Activated CD4-positive, alpha-beta T cell treated with anti-CD3 and anti-CD28 coated beads, Interleukin-2, amount 50 U/mL, for 48 hours (primary cell): ENCODE measurements around the gene DLGAP3.

ENCODE experiments used
- DNase-seq, 2 experiments: peaks; one replicate each; pipeline ENCODE4 v3.0.0-alpha.2; 2020

The DLGAP3 gene

DNA sequence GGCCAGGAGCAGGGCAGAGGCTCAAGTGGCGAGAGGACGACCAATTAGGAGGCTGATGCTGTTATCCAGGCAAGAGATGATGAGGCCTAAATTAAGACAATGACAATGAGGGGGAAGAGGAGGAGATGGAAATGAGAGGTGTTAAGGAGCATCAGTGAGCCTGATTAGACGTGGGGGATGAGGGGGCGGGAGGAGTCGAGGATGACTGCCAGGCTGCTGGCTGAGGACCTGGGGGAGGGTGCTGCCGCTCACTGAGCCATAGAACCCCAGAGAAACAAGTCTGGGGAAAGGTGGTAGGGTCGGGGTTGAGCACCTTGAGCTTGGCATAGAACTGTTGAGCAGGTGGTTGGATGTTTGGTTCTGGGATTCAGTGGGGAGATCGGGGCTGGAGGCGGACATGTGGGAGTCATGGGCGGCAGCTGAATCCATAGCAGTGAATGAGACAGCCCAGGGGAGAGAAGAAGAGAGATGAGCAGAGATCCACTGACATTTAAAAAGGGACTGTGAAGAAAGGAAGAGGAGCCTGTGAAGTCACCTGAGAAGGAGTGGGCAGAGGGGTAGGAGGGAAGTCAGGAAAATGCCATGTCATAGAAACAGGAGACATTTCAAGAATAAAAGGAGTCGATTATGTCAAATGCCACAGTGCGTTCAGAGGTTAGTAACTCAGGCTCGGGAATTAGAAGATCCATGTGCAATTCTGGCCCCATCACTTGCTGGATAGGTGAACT, 28.5 kb downstream of the DLGAP3 start:
- DNase-seq, result no peak

DNA sequence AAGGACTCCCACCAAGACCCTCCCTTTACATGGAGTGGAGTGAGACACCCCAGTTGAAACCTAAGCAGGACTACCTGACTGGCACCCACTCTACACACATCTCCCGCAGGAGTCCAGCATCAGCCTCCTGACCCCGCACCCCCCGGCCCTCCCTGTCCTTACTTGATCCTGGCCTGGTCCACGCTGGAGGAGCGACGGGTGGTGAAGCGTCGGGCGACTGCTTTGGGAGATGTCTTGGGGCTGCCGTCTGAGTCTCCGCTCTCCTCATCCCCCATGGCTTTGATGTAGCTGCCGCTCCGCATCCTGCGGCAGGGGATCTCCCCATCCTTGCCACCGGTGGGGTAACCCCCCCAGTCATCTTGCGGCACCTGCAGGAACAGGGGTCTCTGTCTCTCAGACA, 29.5 kb downstream of the DLGAP3 start:
- no peak for DNase-seq

DNA sequence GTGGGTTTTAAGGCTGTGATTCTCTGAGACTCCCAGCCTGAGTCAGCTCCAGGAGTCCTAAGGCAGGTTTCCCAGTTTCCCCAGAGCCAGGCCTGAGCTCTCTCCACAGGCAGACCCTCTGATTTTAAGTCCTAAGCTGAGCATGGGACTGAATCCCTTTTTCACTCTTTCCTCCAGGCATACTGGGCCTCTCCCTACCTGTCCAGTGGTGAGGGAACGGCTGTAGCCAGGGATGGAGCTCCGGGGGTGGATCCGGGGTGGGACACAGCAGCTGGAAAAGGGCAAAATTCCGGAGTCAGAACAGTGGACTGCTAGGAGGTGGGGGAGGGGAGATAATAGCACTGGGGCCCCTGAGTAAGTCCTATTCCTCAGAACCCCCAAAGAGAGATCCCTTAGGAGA, 30.0 kb downstream of the DLGAP3 start:
- no peak for DNase-seq

DNA sequence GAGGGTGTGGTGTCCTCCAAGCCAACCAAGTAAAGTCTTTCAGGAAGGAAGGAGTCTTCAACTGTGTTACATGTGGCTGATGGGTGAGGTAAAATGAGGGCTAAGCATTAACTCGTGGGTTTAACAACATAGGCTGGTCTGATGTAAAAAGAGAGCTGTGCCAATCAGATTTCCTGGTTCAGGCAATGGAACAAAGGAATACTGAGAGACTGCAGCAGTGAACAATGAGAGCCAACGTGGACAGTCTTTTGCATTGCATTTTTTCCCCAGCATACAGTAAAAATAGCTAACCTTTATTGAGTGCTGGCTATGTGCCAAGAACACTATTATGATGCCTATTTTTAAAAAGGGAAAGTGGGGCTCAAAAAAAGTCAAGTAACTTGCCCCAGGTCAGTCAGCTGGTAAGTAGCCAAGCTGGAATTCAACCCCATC, 31.1 kb downstream of the DLGAP3 start:
- DNase-seq, result no peak

DNA sequence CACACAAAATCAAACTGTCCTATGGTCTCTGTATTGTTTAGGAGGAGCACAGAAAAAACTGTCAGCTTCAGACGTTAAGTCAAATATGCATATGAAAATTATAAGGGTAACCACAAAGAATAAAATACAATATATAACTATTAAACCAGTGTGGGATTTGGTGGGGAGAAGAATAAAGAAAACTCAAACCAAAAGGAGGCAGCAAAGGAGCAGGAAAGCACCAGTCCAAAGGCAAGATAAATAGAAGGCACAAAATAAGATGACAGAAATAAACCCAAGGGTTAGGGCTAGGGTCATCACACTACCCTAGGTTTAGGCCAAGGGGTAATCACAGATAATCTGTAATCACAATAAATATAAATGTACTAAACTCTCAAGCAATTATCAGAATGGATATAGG, 32.8 kb downstream of the DLGAP3 start:
- DNase-seq, result no peak

DNA sequence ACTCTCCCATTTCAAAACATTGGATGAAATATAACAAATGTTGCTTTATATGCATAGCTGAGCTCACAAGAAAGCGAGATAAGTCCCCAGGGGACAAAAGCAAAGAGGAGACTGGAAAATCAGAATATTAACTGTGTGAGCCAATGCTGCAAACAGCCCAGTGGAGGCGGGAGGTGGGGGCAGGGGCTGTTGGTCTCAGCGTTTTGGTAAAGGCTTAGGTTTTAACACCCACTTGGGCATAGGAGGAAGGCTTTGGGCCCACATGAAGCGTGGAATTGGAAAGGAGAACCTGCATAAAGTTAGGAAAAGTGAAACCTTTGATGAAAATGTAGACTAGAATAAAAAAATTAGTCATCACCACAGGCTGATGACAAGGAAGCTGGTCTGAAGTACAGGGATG, 39.7 kb downstream of the DLGAP3 start:
- DNase-seq, result no peak

DNA sequence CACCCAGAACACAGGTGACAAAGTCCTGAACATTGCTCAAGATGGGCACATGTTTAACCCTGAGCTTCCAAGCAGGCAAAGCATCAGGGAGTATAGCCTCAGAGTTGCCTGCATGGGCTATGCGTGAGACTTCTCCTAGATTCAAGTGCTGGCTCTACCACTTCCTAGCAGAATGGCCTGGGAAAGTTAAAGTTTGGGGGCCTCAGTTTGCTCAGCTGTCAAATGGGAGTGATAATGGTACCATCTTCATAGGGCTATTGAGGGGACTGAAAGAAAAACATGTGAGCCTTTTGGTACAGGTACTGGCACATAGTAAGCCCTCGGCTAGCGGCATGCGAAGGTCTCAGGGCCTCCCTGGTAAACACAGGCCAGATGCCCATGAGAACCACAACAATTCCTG, 41.9 kb downstream of the DLGAP3 start:
- DNase-seq, result no peak

DNA sequence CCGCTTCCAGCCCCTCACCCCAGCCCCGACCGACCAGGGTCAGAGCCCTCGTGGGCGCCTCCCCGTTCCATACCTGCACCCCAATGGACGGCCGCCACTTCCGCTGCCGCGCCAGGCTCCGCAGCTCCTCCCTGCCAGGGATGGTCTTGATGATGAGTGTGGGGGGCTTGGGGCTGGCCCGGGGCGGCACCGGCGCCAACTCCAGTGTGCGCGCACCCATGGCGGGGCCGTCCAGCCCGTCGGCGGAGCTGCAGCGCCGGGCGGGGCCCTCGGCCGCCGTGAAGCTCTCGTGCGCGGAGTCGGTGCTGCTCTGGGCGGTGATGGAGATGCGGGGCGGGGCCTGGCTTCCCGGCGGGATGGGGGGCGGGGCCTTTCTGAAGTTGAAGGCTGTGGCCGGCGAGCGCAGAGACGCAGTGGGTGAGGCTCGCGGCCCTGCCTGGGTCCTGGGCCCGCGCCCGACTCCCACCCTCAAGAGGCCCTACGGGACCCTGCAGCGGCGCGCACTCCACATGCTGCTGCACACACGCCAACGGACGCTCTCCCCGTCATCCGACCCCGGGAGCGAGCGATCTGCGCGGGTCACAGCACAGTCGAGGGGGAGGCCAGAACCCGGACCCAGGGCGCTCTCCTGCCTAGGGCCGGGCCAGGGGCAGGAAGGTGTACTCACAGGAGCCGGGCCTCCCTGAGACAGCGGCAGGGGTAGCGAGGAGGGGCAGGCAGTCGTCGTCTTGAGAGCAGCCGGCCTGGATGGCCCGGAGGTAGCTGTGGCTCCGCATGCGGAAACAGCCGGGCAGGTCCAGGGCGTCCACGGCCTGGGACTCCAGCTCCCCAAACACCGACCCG, 43.8 kb downstream of the DLGAP3 start:
- DNase-seq, result peak; percentile 78 to 80

DNA sequence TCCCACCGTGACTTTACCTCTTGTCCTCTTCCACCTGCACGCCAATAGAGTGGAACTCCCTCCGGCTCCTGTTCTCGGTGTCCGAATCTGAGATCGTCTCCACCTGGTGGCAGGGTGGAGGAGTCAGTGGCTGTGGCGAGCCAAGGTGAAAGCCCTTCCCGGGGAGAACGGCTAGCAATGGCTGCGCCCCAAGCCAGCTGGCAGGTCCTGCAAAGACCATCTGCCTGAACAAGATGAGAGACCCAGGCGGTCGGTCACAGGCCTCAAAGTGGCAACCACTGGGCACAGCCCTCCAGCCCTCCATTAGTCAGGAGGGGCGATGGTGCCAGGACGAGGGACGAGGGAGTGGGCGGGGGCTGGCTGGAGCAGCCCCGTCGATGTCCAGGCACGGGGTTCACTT, 44.5 kb downstream of the DLGAP3 start:
- no peak for DNase-seq

DNA sequence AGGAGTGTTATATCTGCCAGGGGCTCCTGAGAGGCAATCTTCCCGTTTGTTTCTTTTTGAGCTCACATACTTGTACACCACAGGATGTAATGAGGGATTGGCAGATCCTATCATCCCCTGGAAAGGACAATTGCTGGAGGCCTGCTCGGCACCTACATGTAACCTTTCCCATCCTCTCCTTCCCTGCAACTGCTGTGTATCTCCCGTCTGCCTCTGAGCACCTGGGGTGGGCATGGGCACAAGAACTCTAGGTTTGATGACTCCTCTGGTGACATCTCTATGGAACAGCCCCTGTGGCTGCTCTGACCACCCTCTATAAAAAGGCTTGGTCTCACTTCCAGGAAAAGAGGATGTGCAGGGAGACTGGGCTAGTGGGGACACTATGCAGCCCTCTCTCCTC, 44.9 kb downstream of the DLGAP3 start:
- no peak for DNase-seq

DNA sequence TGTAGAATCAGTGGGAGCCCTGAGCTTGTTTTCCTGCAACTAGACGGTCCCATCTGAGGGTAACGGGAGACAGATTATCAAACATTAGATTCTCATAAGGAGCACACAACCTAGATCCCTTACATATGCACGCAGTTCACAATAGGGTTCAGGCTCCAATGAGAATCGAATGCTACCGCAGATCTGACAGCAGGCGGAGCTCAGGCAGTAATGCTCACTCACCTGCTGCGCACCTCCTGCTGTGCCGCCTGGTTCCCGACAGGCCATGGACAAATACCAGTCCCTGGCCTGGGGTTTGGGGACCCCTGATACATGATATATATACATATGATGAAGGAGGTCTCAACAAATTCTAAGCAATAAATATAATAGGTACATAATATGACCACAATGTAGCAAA, 50.2 kb downstream of the DLGAP3 start:
- no peak for DNase-seq

DNA sequence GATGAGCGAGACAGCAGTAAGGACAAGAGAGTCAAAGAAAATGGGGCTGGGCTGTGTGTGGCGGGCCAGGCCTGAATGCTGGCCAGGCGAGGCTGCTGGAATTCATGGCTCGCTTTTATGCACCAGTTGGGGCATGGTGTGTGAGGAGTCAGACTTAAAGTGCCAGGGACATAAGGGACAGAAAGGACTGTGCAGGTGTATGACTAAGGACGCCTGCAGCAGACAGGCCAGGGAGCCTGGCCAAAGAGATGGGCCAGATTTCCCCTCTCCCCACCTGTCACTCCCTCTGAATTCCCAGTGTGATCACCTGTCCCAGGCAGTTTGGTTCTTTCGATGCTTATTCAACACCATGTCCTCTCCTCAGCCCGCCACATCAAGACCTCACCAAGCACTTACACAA, 53.0 kb downstream of the DLGAP3 start:
- no peak for DNase-seq

DNA sequence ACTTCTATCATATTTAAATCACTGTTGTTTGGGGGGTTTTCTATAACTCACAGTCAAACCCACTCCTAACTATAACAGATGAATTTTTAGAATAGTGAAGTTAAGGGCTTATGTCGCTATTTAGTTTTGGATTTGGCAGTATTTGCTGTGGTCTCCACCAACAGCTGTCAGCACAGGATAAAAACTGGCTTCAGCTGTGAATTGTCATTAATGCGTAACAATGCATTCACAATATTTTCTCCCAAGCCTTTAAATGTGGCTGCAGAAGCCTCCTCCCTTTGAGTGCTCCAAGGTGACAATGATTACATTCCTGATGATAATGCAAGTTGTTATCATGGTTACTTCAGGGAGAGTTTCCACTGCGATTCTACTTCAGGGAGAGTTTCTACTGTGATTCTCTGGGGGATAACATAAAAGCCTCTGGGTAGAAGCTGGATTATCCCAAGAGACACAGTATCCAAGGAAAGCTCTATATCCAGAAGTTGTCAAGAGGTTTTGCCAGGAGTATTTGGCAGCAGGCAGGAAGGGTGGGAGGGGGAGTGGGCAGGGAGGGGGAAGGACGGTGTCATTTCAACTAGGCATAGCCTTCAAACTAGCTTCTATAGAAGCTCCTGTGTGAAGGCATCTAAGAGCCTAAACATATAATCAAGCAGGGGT, 55.0 kb downstream of the DLGAP3 start:
- DNase-seq, result no peak

DNA sequence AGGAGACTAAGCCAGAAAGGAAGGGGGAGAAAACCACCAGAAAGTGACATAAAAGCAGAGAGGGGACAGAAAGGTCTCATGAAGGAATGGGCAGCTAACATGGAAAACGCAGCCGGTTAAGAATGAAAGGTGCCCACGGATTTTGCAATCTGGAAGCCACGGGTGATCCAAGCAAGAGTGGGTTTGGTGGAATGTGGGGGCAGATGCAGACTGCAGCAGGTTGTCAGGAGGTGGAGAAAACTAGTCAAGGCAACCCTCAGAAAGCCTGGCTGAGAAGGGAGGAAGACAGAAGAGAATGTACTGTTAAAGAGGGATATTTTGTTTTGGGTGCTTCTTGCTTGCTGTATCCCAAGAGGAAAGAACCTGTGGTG, 57.3 kb downstream of the DLGAP3 start:
- DNase-seq, result no peak

DNA sequence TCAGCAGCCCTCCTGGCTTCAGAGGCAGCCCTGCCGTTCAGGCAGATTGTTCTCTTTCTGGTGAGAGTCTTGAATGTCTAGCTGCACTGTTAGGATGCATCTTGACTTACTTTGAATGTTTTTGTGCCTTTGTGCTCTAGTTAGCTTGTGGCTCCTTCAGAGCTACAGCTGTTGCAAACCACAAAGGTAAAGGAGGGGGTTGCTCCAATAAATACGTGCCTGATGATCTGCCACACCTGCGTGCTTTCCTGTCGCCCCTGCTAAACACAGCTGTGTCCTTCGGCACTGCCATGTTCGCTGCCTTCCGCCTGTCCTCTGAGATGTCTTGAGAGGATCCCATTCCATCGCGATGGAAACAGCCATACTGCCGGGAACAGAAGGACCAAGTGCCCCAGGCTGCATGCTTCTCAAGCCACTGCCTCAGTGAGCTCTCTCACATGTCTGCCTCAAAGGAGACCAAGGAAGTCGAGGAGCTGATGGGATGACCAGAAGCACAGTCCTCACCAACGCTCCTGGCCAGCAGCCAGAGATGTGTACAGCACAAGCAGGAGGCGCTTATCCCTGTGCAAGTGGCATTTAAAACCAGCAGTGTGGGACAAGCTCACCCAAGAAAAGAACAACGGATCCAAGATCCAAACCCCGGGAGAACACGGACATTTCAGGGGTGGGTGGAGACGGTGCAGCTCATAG, 57.9 kb downstream of the DLGAP3 start:
- no peak for DNase-seq

DNA sequence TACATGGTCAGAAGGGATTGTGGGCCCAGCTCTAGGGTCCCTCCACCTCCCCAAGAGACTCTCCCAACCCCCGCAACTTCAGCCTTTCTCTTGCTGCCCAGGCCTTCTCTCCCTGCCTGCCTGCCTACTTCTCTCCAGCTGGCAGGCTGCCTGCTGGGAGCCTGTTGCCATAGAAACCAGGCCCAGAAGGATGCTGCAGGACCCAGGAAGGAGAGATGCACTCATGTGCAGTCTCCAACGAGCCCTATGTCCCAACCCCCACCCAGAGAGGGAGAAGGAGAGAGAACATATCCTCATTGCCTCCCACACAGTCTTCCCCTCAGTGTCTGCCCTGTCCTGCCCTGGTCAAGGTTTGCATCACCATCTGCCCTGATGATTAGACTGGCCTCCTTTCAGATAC, 59.1 kb downstream of the DLGAP3 start:
- DNase-seq, result no peak

DNA sequence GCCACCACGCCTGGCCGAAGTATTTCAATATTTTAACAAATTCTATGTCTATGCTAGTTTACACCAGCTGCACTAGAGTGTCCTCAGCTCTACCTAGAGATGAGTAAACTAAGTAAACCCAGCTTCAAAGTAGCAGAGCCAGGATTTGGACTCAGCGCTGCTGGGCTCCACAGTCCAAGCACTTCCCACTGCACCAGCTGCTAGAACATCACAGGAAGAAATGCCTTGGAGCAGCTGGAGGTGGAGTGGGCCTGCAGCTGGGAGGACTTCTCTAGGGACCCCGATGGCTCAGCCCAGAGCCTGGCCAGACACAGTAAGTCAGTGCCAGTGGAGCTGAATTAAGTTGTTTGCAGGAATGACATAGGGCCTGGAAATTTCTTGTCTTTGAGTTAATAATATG, 59.7 kb downstream of the DLGAP3 start:
- no peak for DNase-seq

DNA sequence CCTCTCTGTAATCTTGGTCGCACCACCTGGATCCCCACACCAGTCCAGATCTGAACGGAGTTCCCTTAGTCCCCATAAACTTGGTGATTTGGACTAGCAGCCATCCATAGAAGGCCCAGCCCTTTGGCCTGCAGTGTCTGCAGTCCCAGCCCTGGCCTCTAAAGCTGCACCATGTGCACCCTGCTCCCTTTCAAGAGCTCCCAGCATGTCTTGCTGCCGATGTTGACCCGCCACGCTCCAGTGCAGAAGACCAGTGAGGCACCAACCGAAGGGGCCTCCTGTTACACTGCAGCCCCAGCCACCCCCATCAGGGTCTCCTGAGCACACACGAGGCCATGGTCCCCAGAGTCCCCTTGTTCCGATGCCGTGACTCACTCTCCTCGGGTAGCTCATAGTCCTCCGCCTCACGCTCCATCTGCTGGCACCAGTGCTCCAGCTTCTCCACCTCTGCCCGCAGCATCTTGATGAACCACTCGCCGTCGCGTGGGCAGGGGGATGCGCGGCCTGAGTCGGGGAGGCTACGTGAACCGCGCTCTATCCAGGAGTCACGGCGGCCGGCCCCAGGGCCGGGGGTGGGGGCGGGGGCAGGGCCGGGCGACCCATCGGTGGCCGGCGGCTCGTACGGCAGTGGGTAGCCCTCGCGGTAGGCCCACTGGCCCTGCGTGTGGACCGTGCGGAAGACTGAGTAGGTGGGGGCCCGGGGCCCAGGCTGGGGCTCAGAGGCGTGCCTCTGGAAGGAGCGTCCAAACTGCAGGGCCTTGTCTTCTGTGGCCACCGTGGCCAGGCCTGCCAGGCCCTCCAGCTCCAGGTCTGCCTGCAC, 61.0 kb downstream of the DLGAP3 start:
- DNase-seq, result no peak

DNA sequence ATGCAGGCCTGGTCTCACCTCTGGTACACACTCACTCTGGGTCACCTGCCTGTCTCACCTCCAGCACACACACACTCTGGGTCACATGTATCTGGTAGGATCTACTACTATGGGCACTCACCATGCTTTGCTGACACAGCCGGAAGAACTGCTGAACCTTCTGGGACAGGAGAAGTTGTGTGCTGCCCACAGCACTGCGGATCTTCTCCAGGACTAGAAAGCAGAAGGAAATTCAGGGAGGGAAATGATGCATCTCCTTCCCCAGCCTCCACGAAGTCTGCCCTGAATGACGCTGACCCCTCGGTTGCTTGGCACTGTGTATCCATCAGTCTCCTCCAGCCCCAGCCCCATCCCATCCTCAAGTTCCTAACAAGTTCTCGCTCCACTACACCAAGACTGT, 62.0 kb downstream of the DLGAP3 start:
- DNase-seq, result no peak

DNA sequence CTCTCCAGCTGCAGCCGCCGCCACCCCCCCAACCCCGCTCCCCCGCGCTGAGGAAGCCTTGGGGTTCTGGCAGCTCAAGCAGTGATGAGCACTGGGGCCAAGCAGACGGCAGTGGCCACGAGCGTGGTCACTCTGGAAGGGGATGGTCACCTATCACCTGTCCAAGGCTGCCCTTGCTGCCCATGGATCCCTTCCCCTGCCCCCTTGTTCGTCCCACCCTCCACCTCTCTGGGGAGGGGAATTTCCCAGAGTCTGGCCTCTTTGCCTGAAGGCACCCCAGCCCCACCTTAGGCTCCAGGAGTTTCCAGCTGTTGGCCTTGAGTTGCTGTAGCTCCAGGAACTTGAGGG, 62.7 kb downstream of the DLGAP3 start:
- no peak for DNase-seq

DNA sequence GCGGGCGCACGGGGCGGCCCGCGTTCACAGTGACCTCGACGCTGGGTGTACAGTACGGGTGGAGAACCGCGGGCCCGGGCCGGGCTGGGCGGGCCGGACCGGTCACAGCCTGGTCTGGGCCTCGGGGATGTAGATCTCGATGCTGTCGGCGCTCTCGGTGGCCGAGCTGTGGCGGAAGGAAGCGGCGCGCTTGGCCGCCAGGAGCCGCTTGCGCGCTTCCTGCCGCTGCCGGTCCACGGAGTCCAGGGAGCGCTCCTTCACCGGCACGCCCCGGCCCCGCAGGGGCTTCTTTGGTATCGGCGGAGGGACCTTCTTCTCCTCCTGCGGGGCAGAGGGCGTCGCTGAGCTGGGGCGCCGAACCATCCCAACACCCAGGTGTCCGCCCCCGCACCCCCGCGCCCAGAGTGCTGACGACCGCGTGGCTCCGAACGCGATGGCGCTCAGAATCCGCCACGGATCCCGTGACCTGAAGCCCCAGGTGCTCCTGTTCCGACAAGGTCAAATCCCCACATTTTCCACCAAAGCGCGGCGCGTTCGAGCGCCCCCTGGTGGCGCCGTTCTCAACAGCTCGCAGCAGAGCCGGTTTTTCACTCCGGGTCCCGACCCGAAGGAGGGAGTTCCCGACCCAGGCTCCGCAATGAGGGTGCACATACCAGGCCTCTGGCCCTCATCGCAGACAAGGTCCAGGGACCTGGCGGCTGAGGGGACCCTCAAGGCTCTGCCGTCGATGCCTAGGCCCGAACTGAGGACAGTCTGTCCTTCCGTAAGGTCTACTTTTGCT, 63.3 kb downstream of the DLGAP3 start:
- DNase-seq, result peak; percentile 95 to 97

DNA sequence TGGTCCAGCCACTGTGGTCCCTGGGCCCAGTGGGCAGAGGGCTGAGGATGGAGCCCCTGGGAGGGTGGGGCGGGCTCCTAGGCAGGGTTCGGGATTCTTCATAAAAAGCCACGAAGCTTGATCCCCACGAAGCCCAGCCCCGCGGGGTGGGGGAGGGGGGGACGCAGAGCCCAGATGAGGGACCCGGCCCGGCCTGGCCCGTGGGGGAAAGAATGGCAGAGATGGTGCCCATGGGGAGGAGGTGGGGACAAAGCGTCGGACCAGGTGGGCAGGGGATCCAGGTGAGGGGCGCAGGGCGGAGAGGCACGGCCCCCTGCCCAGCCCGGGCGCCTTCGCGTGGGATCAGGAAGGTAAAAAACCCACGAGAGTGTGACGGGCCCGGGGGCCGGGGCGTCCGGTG, 63.9 kb downstream of the DLGAP3 start:
- DNase-seq, result no peak
